HEK293T (cell line): ENCODE results near the gene CEND1.

Source experiments
- ARNT ChIP-seq: fragments of 450-650 bp; IDR thresholded peaks from 2 replicates; pipeline ENCODE4 v1.6.1; 2017; ENCODE audit warnings: mild to moderate bottlenecking
- BHLHE40 ChIP-seq: fragments of 450-650 bp; IDR thresholded peaks from 2 replicates; pipeline ENCODE4 v1.6.1; 2016; ENCODE audit warnings: mild to moderate bottlenecking, moderate library complexity, borderline replicate concordance
- CTBP1 ChIP-seq: fragments of 450-650 bp; IDR thresholded peaks from 2 replicates; pipeline ENCODE4 v1.6.1; 2016; ENCODE audit warnings: borderline replicate concordance
- ELF4 ChIP-seq: fragments of 450-650 bp; IDR thresholded peaks from 2 replicates; pipeline ENCODE4 v1.6.1; 2017; ENCODE audit warnings: antibody characterized with exemption
- FOXA1 ChIP-seq: fragments of 450-650 bp; IDR thresholded peaks from 2 replicates; pipeline ENCODE4 v1.6.1; 2016; ENCODE audit warnings: mild to moderate bottlenecking
- FOXM1 ChIP-seq: fragments of 450-650 bp; IDR thresholded peaks from 2 replicates; pipeline ENCODE4 v1.6.1; 2017; ENCODE audit warnings: mild to moderate bottlenecking, borderline replicate concordance
- HDGF ChIP-seq: fragments of 450-650 bp; IDR thresholded peaks from 2 replicates; pipeline ENCODE4 v1.6.1; 2017; ENCODE audit warnings: antibody characterized with exemption, borderline replicate concordance
- L3MBTL2 ChIP-seq: fragments of 450-650 bp; conservative IDR thresholded peaks from 2 replicates; pipeline ENCODE4 v1.6.1; 2016; ENCODE audit warnings: mild to moderate bottlenecking
- LEF1 ChIP-seq: fragments of 450-650 bp; IDR thresholded peaks from 2 replicates; pipeline ENCODE4 v1.6.1; 2017; ENCODE audit warnings: mild to moderate bottlenecking, borderline replicate concordance
- PKNOX1 ChIP-seq: fragments of 450-650 bp; IDR thresholded peaks from 2 replicates; pipeline ENCODE4 v1.6.1; 2016
- SP1 ChIP-seq: fragments of 450-650 bp; IDR thresholded peaks from 2 replicates; pipeline ENCODE4 v1.6.1; 2017
- SUZ12 ChIP-seq: fragments of 450-650 bp; IDR thresholded peaks from 2 replicates; pipeline ENCODE4 v1.6.1; 2016; ENCODE audit warnings: mild to moderate bottlenecking
- TARDBP ChIP-seq: fragments of 450-650 bp; IDR thresholded peaks from 2 replicates; pipeline ENCODE4 v1.6.1; 2016
- ZNF384 ChIP-seq: fragments of 450-650 bp; IDR thresholded peaks from 2 replicates; pipeline ENCODE4 v1.6.1; 2016

- TF ChIP-seq SP1: no peak
- TF ChIP-seq TARDBP: no peak
- TF ChIP-seq SUZ12: no peak
- no peak for TF ChIP-seq LEF1
- TF ChIP-seq HDGF: no peak
- no peak for TF ChIP-seq ARNT
- TF ChIP-seq FOXM1: no peak
- TF ChIP-seq L3MBTL2: no peak
- no peak for TF ChIP-seq ELF4
- no peak for TF ChIP-seq BHLHE40
- TF ChIP-seq FOXA1: no peak
- no peak for TF ChIP-seq CTBP1
- TF ChIP-seq ZNF384: no peak
- no peak for TF ChIP-seq PKNOX1
Observed at GRCh38 chr11:766106-766935, 23.6 kb downstream of the CEND1 start.
